Measurements from ENCODE around the gene PTPRM. TPM values are rescaled to one million over a fixed set of nuclear protein-coding genes. Genes with fewer than 3 reads are reported as not detected.
A peak's percentile ranks its signal among the peaks of the same experiment; 100 is the strongest.

Gene PTPRM
- total and polyA plus RNA-seq, 9 donors: 61.7 to 91.5 (median 66.4) TPM

- no CpG with 5 or more reads among the region's 1 CpG for WGBS (ENCODE audit: insufficient coverage)
- no peaks in the 10 kb centered on the region for H3K36me3 ChIP-seq (ENCODE audit: control insufficient read depth, insufficient read depth, low read length)
- no peak for DNase-seq
- H3K4me3 ChIP-seq (ENCODE audit: low read length): no peak overlapping the region
- no peaks in the 10 kb centered on the region for H3K4me1 ChIP-seq (ENCODE audit: control insufficient read depth, insufficient read depth, low read length)
- no peaks in the 10 kb centered on the region for H3K9me3 ChIP-seq (replicated peaks; ENCODE audit: control insufficient read depth, low read depth, low read length)
- H3K27me3 ChIP-seq (ENCODE audit: control insufficient read depth, insufficient read depth, low read length): no peaks in the 10 kb centered on the region
- H3K27ac ChIP-seq (ENCODE audit: low read length): no peak overlapping the region
These were observed 474.5 kb downstream of the PTPRM start for GRCh38 chr18:8041526-8042111.

DNA sequence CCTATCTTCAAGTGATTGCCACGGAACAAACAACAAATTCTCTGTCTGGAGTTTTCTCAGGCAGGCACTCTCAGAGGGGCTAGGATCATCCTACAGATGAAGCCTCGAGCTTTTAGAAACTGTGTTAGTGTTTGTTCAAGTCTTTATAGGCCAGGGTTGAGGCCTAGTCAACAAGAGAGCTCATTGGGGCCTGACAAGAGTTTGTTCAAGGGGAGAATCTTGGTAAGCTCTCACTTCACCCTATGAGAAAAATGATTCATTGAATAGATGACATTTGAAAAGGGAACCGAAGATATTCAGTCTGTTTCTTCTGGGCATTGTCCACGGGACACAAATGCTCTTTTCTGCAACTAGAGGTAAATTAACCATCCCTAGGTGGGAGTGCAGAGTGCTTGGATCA lies 476.9 kb downstream of the PTPRM start:
- no peak for DNase-seq
- no peaks in the 10 kb centered on the region for H3K36me3 ChIP-seq (ENCODE audit: control insufficient read depth, insufficient read depth, low read length)
- no peaks in the 10 kb centered on the region for H3K4me1 ChIP-seq (ENCODE audit: control insufficient read depth, insufficient read depth, low read length)
- no peak overlapping the region for H3K27ac ChIP-seq (ENCODE audit: low read length)
- H3K27me3 ChIP-seq (ENCODE audit: control insufficient read depth, insufficient read depth, low read length): no peaks in the 10 kb centered on the region
- WGBS (ENCODE audit: insufficient coverage): 80% methylated on average over 1 of the region's 4 CpGs
- no peaks in the 10 kb centered on the region for H3K9me3 ChIP-seq (replicated peaks; ENCODE audit: control insufficient read depth, low read depth, low read length)
- no peak overlapping the region for H3K4me3 ChIP-seq (ENCODE audit: low read length)

GRCh38 chr18:8045160-8045883 lies 478.2 kb downstream of the PTPRM start:
- no peaks in the 10 kb centered on the region for H3K27me3 ChIP-seq (ENCODE audit: control insufficient read depth, insufficient read depth, low read length)
- no peaks in the 10 kb centered on the region for H3K9me3 ChIP-seq (replicated peaks; ENCODE audit: control insufficient read depth, low read depth, low read length)
- DNase-seq: no peak
- H3K4me3 ChIP-seq (ENCODE audit: low read length): no peak overlapping the region
- no peak overlapping the region for H3K27ac ChIP-seq (ENCODE audit: low read length)
- H3K4me1 ChIP-seq (ENCODE audit: control insufficient read depth, insufficient read depth, low read length): no peaks in the 10 kb centered on the region
- H3K36me3 ChIP-seq (ENCODE audit: control insufficient read depth, insufficient read depth, low read length): no peaks in the 10 kb centered on the region
- WGBS (ENCODE audit: insufficient coverage): 88% methylated on average over 7 of the region's 8 CpGs

DNA sequence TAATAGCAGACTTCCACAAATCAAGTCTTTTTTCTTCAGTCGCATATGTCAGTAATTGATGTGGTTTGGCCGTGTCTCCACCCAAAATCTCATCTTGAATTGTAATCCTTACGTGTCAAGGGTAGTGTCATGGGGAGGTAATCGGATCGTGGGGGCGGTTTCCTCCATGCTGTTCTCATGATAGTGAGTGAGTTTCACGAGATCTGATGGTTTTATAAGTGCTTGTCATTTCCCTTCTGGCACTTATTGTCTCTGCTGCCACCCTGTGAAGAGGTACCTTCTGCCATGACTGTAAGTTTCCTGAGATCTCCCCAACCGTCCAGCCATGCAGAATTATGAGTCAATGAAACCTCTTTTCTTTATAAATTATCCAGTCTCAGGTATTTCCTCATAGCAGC lies 478.8 kb downstream of the PTPRM start:
- DNase-seq: no peak
- Histone ChIP-seq H3K36me3 (ENCODE audit: control insufficient read depth, insufficient read depth, low read length) (no peaks in the 10 kb centered on the region), H3K4me3 (ENCODE audit: low read length) (no peak overlapping the region), H3K4me1 (ENCODE audit: control insufficient read depth, insufficient read depth, low read length) (peaks cover 4% of the 10 kb centered on the region), H3K27ac (ENCODE audit: low read length) (no peak overlapping the region), H3K9me3 (replicated peaks; ENCODE audit: control insufficient read depth, low read depth, low read length) (no peaks in the 10 kb centered on the region), H3K27me3 (ENCODE audit: control insufficient read depth, insufficient read depth, low read length) (no peaks in the 10 kb centered on the region)
- no CpG with 5 or more reads among the region's 8 CpGs for WGBS (ENCODE audit: insufficient coverage)

GRCh38 chr18:8046441-8046840 lies 479.3 kb downstream of the PTPRM start:
- no peak overlapping the region for H3K4me3 ChIP-seq (ENCODE audit: low read length)
- no peak overlapping the region for H3K27ac ChIP-seq (ENCODE audit: low read length)
- no peaks in the 10 kb centered on the region for H3K9me3 ChIP-seq (replicated peaks; ENCODE audit: control insufficient read depth, low read depth, low read length)
- H3K36me3 ChIP-seq (ENCODE audit: control insufficient read depth, insufficient read depth, low read length): no peaks in the 10 kb centered on the region
- no peak for DNase-seq
- H3K27me3 ChIP-seq (ENCODE audit: control insufficient read depth, insufficient read depth, low read length): no peaks in the 10 kb centered on the region
- peaks cover 4% of the 10 kb centered on the region for H3K4me1 ChIP-seq (ENCODE audit: control insufficient read depth, insufficient read depth, low read length)
- 41% methylated on average over 4 of the region's 5 CpGs for WGBS (ENCODE audit: insufficient coverage)

DNA sequence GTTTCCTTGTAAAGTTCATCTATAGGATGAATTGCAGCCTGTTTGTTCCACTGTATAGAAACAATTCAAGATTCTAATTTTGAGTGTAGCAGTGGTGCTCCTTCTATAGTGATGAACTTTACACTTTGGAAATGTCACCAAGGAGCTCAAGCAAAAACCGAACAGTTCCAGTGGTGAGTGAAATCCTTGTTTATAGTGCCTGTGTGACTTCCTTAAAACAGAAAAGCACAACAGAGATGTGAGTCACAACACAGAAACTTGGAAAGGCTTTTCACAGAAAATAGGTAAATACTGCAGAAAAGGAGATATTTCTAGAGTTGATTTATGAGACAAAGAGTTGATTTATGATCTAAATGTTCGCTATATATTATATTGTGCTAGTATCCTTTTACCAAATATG lies 482.0 kb downstream of the PTPRM start:
- no peaks in the 10 kb centered on the region for H3K9me3 ChIP-seq (replicated peaks; ENCODE audit: control insufficient read depth, low read depth, low read length)
- no CpG with 5 or more reads among the region's 2 CpGs for WGBS (ENCODE audit: insufficient coverage)
- no peak overlapping the region for H3K27ac ChIP-seq (ENCODE audit: low read length)
- H3K4me1 ChIP-seq (ENCODE audit: control insufficient read depth, insufficient read depth, low read length): peaks cover 8% of the 10 kb centered on the region
- no peak for DNase-seq
- H3K4me3 ChIP-seq (ENCODE audit: low read length): no peak overlapping the region
- H3K36me3 ChIP-seq (ENCODE audit: control insufficient read depth, insufficient read depth, low read length): no peaks in the 10 kb centered on the region
- no peaks in the 10 kb centered on the region for H3K27me3 ChIP-seq (ENCODE audit: control insufficient read depth, insufficient read depth, low read length)

- Histone ChIP-seq H3K27me3 (ENCODE audit: control insufficient read depth, insufficient read depth, low read length) (no peaks in the 10 kb centered on the region), H3K4me1 (ENCODE audit: control insufficient read depth, insufficient read depth, low read length) (peaks cover 8% of the 10 kb centered on the region), H3K36me3 (ENCODE audit: control insufficient read depth, insufficient read depth, low read length) (no peaks in the 10 kb centered on the region), H3K4me3 (ENCODE audit: low read length) (no peak overlapping the region), H3K27ac (ENCODE audit: low read length) (peak overlapping the region; percentile 74), H3K9me3 (replicated peaks; ENCODE audit: control insufficient read depth, low read depth, low read length) (no peaks in the 10 kb centered on the region)
- peak; percentile 44 for DNase-seq
- 100% methylated on average over 1 of the region's 5 CpGs for whole genome bisulfite sequencing (ENCODE audit: insufficient coverage)
These were observed 483.7 kb downstream of the PTPRM start for GRCh38 chr18:8050616-8051329.

- peak overlapping the region; percentile 74 for H3K27ac ChIP-seq (ENCODE audit: low read length)
- no peaks in the 10 kb centered on the region for H3K27me3 ChIP-seq (ENCODE audit: control insufficient read depth, insufficient read depth, low read length)
- no peaks in the 10 kb centered on the region for H3K9me3 ChIP-seq (replicated peaks; ENCODE audit: control insufficient read depth, low read depth, low read length)
- H3K4me3 ChIP-seq (ENCODE audit: low read length): no peak overlapping the region
- H3K36me3 ChIP-seq (ENCODE audit: control insufficient read depth, insufficient read depth, low read length): no peaks in the 10 kb centered on the region
- WGBS (ENCODE audit: insufficient coverage): no CpG with 5 or more reads among the region's 2 CpGs
- peaks cover 8% of the 10 kb centered on the region for H3K4me1 ChIP-seq (ENCODE audit: control insufficient read depth, insufficient read depth, low read length)
- peak; percentile 91 for DNase-seq
These were observed 484.3 kb downstream of the PTPRM start for GRCh38 chr18:8051453-8051852.

DNA sequence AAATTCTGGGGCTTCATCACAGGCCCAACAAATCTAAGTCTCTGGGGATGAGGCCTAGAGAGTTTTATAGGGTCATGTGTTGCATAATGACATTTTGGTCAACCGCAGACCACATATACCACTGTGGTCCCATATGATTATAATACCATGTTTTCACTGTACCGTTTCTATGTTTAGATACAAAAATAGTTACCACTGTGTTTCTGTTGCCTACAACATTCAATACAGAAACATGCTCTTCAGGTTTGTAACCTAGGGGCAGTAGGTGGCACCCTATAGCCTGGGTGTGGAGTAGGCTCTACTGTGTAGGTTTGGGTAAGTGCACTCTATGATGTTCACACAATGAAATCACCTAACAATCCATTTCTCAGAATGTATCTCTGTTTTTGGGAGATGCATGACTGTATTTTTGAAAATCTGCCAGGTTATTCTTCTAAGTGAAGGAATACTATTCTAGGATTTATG lies 485.2 kb downstream of the PTPRM start:
- Histone ChIP-seq H3K9me3 (replicated peaks; ENCODE audit: control insufficient read depth, low read depth, low read length) (no peaks in the 10 kb centered on the region), H3K36me3 (ENCODE audit: control insufficient read depth, insufficient read depth, low read length) (no peaks in the 10 kb centered on the region), H3K27me3 (ENCODE audit: control insufficient read depth, insufficient read depth, low read length) (no peaks in the 10 kb centered on the region), H3K27ac (ENCODE audit: low read length) (peak overlapping the region; percentile 66), H3K4me1 (ENCODE audit: control insufficient read depth, insufficient read depth, low read length) (peaks cover 8% of the 10 kb centered on the region), H3K4me3 (ENCODE audit: low read length) (no peak overlapping the region)
- peak; percentile 49 for DNase-seq
- WGBS (ENCODE audit: insufficient coverage): no CpG with 5 or more reads among the region's 2 CpGs

DNA sequence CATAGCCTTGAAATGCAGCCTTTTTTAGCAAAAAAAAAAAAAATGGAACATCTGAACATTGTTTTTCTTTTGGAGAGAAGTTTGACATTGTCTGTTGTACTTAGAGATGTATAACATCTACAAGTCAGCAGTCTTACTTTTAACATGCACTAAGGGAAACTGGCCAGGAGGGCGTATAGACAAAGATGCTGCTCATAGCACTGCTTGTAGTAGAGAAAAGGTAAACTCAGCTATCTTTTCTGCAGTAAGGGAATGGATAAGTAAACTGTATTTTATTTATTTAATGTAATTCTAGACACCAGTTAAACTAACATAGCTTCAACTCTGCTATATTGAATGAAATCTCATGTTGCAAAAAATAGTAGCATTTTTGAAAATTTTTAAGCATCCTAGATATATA lies 489.6 kb downstream of the PTPRM start:
- no peaks in the 10 kb centered on the region for H3K36me3 ChIP-seq (ENCODE audit: control insufficient read depth, insufficient read depth, low read length)
- no peak overlapping the region for H3K4me3 ChIP-seq (ENCODE audit: low read length)
- no peak overlapping the region for H3K27ac ChIP-seq (ENCODE audit: low read length)
- H3K9me3 ChIP-seq (replicated peaks; ENCODE audit: control insufficient read depth, low read depth, low read length): no peaks in the 10 kb centered on the region
- no CpG with 5 or more reads among the region's 1 CpG for WGBS (ENCODE audit: insufficient coverage)
- H3K4me1 ChIP-seq (ENCODE audit: control insufficient read depth, insufficient read depth, low read length): peaks cover 4% of the 10 kb centered on the region
- no peak for DNase-seq
- H3K27me3 ChIP-seq (ENCODE audit: control insufficient read depth, insufficient read depth, low read length): no peaks in the 10 kb centered on the region

Data from muscle of leg (tissue), 11 donors.